HuH-7.5 (cell line): ENCODE measurements around the gene TMEM40.
A peak's percentile ranks its signal among the peaks of the same experiment; 100 is the strongest.
"Not testable (repeated sequence)": the region's sequence is repeated elsewhere in the genome, so short reads cannot be mapped to it uniquely, and the experiment has no call there.

ENCODE experiments used
- DNase-seq: peaks from one replicate; pipeline ENCODE4 v3.0.0; 2011; ENCODE audit warnings: low spot score

TMEM40 gene

GRCh38 chr3:12716605-12717151 lies 42.4 kb downstream of the TMEM40 start:
- no peak for DNase-seq

- no peak for DNase-seq
These were observed 44.8 kb downstream of the TMEM40 start for GRCh38 chr3:12714278-12714677.

GRCh38 chr3:12710062-12710461 lies 49.0 kb downstream of the TMEM40 start:
- no peak for DNase-seq

- DNase-seq = no peak
These were observed 49.7 kb downstream of the TMEM40 start for GRCh38 chr3:12709334-12709733.

DNA sequence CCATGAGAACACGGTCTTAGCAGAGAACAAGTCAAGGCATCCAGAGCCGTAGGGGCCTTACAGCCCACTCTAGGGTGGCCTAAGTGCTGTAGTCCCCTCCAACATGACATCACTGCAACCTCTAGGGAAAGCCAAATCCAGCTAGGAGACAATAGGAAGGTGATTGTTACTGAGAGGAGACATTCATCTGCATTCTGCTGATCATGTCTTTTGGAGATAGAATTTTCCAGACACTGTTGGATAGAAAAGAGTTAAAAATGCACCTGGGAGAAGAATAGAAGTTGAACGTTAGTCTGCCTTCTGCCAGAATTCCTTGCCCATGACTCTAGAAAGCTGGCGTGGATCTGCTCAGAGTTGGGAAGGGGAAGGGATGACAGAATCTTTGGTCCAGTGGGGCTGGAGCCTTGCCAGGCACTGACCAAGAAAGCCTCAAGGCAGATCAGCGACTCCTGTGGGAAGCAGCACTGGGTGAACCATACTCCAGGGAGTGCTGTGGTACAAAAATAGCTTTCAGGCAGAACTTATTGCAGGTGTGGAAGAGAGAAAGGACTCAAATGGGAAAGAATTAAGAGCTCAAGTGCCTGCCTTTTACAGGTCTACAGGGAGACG lies 50.4 kb downstream of the TMEM40 start:
- DNase-seq = no peak

DNA sequence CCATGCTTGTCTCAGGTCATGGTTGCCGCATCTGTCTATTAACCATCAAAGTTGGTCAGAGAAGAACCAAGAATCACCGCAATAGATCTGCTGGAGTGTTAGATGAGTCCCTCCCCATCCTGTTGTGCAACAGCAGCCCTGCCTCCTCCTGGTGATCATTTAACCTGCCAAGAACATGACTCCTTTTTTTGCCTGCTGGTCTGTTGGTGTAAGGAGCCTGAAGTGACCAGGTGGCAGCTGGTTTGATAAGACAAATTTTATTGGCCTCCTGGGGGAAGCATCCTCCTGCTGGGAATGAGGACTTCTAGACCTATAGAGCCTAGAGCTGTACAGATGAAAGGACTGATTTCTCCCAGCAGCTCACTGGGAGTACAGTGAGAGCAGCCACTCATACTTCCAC lies 51.6 kb downstream of the TMEM40 start:
- DNase-seq = no peak

DNA sequence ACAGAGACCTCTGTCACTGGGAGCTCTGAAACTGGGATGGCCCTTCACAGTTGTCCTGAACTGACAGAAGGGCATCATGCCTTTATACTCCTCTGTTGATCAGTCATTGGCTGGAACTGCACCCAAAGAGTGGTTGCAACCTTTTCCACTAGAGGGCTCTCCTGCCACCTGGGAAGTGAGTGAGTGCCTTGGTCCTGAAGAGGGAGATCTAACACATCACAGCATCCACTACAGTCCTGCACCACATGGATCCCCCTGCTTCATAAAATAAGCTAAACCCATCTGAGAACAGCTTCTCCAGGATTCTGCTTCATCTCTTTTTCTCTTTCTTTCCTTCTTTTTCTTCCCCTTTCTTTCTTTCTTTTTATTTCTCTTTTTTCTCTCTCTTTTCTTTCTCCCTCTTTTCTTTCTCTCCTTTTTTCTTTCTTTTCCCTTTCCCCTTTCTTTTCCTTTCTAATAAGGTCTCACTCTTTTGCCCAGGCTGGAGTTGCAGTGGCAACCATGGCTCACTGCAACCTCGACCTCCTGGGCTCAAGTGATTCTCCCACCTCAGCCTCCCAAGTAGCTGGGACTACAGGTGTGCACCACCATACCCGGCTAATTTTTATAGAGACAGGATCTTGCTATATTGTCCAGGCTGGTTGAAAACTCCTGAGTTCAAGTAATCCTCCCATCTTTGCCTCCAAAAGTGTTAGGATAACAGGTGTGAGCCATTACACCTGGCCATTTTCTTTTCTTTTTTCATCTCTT lies 52.4 kb downstream of the TMEM40 start:
- DNase-seq = peak; percentile 80

DNA sequence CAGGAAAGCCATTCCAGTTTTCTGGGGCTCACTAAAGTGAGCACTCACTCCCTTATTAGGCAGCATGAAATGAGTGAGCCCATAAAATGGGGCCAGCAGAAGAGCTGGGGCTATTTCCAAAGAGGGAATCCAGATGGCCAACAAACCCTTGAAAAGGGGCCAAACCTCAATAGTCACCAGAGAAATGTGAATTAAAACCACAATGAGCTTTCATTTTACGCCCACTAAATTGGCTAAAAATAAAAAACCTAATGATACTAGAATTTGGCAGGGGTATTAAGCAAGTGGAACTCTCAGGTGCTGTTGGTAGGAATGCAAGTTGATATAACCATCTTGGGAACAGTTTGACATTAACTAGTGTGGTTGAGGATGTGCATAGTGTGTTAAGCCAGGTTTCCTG lies 53.1 kb downstream of the TMEM40 start:
- DNase-seq = no peak

DNA sequence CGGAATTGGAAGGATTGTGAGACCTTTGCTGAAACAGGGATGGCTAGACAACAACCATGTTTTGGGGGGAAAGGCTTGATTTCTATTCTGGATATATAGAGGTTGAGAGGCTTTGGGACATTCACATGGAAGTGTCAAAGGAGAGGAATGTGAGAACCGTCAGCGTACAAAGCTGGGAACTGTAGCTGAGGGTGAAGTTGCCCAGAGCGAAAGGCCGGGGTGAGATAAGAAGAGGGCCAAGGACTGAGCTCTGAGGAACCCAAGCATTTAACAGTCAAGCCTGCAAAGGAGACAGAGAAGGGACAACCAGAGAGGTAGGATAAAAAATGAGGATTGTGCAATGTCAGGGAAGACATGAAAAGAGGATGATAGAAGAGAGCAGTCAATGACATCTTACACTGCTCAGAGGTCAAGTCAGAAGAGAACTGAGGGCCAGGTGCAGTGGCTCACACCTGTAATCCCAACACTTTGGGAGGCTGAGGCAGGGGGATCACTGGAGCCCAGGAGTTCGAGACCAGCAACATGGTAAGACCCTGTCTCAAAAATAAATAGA lies 53.6 kb downstream of the TMEM40 start:
- DNase-seq = no peak

- no peak for DNase-seq
These were observed 56.6 kb downstream of the TMEM40 start for GRCh38 chr3:12702501-12702900.

DNA sequence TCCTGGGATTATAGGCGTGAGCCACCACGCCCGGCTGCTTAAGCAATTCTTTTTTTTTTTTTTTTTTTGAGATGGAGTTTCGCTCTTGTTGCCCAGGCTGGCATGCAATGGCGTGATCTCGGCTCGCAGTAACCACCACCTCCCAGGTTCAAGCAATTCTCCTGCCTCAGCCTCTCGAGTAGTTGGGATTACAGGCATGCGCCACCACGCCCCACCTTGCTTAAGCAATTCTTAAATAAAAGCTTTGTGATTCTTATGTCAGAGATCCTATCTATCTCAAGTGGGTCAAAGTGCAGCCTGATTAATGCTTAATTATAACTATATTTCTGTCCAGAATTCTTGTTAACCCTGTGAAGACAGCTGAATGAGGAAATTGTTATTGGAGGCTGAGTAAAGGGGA lies 57.5 kb downstream of the TMEM40 start:
- DNase-seq = not testable (repeated sequence)

- DNase-seq = no peak
These were observed 58.3 kb downstream of the TMEM40 start for GRCh38 chr3:12700800-12701199.

- no peak for DNase-seq
These were observed 63.1 kb downstream of the TMEM40 start for GRCh38 chr3:12695916-12696315.

DNA sequence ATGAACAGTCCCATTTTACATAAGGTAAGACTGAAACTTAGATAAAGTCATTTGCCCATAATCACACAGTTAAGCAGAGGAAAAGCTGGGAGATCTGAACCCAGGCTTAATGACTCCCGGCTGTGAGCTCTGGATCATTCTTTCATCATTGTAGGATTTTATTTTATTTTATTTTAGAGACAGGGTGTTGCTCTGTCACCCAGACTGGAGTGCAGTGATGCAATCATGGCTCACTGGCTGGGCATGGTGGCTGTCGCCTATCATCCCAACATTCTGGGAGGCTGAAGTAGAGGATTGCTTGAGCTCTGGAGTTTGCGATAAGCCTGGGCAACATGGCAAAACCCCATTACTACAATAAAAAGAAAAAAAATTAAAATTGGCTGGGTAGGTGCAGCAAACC lies 63.9 kb downstream of the TMEM40 start:
- no peak for DNase-seq

GRCh38 chr3:12692444-12692843 lies 66.6 kb downstream of the TMEM40 start:
- no peak for DNase-seq

DNA sequence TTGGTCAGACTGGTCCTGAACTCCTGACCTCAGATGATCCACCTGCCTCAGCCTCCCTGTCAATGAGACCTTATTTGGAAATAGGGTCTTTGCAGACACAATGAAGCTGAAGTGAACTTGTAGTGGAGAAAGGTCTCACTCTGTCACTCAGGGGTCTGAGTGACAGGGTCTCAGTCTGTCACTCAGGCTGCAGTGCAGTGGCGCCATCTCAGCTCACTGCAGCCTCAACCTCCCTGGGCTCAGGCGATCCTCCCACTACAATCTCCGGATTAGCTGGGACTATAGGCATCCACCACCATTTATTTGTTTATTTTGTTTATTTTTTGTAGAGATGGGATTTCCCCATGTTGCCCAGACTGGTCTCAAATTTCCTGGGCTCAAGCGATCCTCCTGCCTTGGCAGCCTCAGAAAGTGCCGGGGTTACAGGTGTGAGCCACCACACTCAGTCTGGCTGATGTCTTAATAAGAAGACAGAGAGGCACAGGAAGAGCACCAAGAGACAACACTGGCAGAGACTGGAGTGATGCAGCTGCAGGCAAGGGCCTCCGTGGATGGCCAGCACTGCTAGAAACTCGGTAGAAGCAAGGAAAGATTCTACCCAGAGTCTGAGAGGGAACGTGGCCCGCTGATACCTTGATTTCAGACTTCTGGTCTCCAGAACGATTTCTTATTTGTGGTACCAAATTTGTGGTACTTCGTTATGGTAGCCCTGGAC lies 68.9 kb downstream of the TMEM40 start:
- no peak for DNase-seq

DNA sequence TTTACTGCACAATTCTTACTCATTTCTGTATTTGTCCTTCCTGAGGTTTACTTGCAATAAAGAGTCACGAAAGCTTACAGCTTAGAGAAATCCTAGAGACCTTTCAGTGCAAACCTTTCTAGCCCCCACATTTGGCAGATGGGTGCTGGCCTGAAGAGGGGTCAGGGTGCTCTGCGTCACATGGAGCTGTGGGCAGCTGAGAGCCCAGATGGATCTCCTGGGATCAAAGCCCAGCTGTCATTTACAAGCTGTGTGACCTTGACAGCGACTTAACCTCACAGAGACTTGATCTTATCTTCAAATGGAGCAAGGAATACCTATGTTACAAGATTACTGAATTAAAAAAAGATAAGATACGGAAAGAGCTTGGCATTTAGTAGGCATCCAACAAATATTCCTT lies 71.1 kb downstream of the TMEM40 start:
- DNase-seq = no peak

- no peak for DNase-seq
These were observed 73.0 kb downstream of the TMEM40 start for GRCh38 chr3:12686096-12686495.
